Glomerular endothelial cell (primary cell): Measurements from ENCODE around the gene RPP38. TPM values are rescaled to one million over a fixed set of nuclear protein-coding genes. Genes with fewer than 3 reads are reported as not detected.

ENCODE experiments used
- DNase-seq: peaks from one replicate; pipeline ENCODE4 v3.0.0-alpha.2; 2011; ENCODE audit warnings: low read depth, low spot score; ENCODE audit errors: extremely low read depth
- total RNA-seq: library from RNA; depleted of rRNA; stranded (reverse); fragments of >200 nt; gene quantifications from 2 replicates; pipeline ENCODE4 v1.2.3, GENCODE V29; 2015

The RPP38 gene, protein sequence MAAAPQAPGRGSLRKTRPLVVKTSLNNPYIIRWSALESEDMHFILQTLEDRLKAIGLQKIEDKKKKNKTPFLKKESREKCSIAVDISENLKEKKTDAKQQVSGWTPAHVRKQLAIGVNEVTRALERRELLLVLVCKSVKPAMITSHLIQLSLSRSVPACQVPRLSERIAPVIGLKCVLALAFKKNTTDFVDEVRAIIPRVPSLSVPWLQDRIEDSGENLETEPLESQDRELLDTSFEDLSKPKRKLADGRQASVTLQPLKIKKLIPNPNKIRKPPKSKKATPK
- total RNA-seq: 5.7 and 14.9 TPM in 2 replicates

DNA sequence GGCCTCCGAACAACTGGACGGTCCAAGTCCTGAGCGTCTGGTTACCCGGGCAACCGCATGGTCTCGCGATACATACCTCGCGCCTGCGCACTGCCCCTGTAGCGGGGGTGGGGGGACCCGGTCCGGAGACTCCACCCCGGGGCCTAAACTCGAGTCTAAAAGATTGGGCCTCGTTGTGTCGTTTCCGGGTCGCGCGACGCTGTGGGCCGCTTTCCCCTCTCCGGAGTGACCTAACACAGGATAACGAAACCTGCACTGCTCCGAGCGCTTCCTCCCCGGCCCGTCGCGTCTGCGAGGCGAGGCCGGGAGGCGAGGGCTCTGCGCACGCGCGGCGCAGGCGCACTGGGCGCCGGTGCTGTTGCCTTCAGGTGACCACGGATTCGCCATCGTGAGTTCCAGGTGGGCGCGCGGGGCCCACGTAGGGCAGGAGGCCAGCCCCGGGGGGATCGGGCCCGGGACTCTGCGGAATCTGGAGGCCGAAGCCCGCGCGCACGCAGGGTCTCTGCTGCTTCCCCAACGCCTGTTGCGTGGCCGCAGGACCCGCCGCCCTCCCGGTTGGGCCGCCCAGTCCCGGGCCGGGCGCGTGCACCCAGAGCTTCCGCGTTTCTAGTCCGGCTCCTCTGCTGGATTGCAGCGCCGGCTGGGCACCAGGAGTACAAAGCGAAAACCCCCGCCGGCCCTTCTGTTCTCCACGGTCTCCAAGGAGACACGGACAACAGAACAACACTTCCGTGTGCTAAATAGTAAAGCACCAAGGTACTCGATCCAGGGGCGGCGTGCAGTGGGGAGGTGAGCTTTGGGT is at the start of gene RPP38:
TSS of gene RPP38 (plus strand) at position 345 of the 802 bp plus-strand sequence. CDS start 5,960 bp downstream, outside the sequence.
- DNase-seq: peak; percentile 74

DNA sequence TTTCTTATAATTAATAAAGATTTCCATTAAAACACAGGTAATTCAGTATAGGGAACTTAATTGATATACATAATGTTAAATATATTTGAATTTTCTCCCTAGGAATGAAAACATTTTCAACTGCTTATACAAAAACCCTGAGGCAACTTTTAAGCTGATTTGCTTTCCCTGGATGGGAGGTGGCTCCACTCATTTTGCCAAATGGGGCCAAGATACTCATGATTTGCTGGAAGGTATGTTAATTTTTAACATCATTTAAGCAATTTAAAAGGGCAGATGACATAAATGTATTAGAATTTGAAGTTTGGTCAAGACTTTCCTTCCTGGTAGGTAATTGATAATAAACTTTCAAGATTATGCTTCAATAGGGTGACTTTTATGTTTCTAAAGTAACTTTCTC is 47.6 kb upstream of the RPP38 start:
- DNase-seq: no peak

DNA sequence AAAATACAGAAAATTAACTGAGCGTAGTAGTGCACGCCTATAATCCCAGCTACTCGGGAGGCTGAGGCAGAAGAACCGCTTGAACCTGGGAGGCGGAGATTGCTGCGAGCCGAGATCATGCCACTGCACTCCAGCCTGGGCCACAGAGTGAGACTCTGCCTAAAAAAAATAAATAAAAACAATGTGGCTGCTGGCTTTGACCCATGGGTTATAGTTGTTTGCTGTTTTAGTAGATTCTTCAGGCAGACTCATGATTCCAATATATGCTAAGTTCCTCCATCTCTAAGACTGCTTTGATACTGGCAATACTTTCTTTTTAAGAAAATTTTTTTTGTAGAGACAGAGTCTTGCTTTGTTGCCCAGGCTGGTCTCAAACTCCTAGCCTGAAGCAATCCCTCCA is 45.0 kb upstream of the RPP38 start:
- no peak for DNase-seq

GRCh38 chr10:15053061-15053460 is 44.1 kb upstream of the RPP38 start:
- DNase-seq: no peak

DNA sequence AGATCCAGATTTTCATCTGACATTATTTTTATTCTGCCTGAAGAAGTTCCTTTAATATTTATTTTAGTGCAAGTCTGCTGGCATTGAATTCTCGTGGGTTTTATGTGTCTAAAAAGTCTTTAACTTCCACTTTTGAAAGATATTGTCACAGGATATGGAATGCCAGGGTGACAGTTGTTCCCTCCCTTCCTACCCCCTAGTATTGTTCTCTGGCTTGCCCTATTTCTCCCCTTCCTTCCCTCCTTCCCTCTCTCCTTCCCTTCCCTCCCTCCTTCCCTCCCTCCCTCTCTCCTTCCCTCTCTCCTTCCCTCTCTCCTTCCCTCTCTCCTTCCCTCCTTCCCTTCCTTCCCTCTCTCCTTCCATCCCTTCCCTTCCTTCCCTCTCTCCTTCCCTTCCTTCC is 38.5 kb upstream of the RPP38 start:
- DNase-seq: no peak

- no peak for DNase-seq
Measured at GRCh38 chr10:15059914-15060313, 37.2 kb upstream of the RPP38 start.

DNA sequence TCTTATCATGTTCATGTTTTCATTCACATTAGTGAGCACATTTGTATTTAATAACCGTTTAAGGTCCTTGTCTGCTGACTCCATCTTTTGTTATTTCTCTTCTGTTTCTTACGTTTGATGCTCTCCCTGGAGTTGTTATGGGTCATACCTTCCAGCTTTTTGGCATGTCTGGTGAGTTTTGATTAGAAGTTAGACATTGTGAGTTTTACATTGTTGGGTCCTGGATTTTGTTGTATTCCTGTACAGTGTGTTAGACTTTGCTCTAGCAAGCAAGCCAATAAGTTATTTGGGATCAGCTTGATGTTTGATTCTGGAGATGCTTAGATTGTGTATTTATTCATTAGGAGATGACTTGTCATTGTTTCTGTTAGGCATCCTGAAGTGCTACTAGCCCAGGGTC is 36.5 kb upstream of the RPP38 start:
- no peak for DNase-seq

GRCh38 chr10:15067154-15067553 is 30.0 kb upstream of the RPP38 start:
- no peak for DNase-seq

GRCh38 chr10:15068802-15069201 is 28.4 kb upstream of the RPP38 start:
- DNase-seq: no peak

DNA sequence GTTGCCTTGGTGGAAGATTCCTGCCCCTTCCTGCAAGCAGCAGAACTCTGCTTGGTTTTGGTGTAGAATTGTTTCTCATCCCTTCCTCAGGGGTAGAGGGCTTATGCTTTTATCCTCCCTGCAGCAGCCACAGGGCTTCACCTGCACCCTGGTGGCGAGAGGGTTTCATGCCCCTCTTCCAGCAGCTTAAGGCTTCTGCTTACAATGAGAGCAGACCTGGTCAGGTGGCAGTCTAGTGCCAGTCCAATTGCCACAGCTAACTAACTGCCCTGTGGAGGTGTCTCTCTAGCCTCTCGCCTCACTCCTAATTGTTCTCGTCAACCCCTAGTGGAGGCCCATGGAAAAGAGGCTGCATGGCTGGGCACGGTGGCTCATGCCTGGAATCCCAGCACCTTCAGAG is 27.9 kb upstream of the RPP38 start:
- no peak for DNase-seq

- no peak for DNase-seq
Measured at GRCh38 chr10:15072358-15072757, 24.8 kb upstream of the RPP38 start.

- no peak for DNase-seq
Measured at GRCh38 chr10:15075421-15075820, 21.7 kb upstream of the RPP38 start.

- DNase-seq: no peak
Measured at GRCh38 chr10:15083674-15084501, 13.3 kb upstream of the RPP38 start.

DNA sequence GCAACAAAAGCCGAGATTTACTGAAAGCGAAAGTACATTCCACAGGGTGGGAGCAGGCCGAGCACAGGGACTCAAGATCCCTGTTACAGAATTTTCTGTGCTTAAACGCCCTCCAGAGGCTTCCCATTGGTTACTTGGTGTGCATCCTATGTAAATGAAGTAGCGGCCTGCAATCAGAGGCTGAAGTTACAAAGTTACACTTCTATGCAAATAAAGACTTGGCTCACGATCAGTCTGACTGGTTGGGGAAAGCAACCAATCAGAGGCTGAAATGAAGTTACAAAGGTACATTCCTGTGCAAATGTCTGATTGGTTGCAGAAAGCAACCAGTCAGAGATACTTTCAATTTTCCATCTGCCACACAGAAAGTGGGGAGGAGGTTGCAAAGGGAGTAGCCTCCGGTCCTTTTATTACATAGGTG is 12.6 kb upstream of the RPP38 start:
- peak; percentile 94 for DNase-seq

DNA sequence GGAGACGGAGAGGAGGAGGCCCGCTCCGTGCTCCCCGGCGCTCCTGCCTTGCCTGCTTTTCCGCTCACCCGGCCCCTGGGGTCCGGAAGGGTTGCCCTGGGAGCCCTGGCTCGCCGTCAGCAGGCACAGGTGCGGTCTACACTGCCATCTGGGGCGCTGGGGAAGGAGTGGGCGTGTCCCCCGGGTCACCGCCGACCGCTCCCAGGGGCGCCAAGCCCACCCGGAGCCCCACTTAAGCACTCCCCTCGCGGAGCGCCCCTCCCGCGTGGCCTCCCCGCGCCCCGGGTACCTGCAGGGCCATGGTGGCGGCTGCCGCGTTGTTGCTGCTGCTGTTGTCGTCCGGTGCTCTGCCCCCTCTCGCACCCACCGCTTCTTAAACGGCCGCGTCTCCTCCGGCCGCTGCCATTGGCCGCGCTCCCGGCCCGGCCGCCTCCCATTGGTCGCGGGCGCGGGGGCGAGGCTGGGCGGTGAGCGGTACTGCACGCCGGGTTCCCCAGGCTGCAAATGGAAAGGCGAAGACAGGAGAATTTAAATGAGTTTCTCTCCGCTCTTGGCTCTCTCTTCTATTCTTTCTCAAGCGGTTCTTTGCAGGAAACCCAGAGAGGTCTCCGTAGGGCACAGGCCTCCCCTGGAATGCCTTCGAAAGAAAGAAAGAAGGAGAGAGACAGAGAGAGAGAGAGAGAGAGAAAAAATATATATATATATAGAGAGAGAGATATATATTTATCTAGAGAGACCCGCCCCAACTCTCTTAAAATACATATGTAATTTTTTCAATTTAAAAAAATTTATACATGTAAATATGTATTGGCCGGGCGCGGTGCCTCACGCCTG is 8.5 kb upstream of the RPP38 start, which contains the start of gene ACBD7:
TSS of gene ACBD7 (minus strand) at position 349 of the 834 bp plus-strand sequence. CDS start at position 301, 48 bp downstream.
- DNase-seq: no peak

DNA sequence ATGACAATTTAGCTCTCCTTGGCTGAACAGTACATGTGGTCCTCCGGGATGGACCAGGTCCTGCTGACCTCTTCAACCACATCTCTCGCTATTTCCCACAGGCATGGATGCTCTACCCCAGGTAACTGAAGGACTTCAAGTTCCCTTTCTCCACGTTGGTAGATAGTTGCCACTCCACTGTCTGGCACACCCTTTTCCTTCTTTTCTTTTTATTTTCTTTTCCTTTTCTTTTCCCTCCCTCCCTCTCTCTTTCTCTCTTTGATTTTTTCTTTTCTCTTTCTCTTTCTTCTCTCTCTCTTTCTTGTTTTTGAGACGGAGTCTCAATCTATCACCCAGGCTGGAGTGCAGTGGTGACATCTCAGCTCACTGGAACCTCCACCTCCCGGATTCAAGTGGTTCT is 5.7 kb upstream of the RPP38 start:
- DNase-seq: no peak

DNA sequence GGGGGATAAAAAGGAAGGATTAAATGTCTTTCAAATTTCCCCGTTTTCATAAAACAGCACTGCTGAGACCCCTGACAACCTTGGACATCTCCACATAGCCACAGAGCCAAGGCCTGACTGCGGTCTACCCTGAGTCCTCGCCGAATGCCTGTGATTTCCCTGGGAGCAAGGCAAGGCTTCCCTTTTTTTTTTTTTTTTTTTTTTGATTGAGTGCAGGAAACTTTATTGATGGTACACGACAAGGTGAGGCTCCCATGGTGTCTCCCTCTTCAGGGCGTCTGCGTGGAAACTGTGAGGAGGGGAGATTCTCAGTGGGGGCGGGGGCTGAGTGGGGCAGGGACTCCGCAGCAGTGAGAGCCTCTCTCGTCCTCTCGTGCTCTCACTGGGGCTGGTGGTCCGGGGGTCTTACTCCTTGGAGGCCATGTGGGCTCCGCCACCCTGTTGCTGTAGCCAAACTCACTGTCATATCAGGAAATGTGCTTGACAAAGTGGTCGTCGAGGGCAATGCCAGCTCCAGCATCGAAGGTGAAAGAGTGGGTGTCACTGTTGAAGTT is 4.2 kb upstream of the RPP38 start:
- DNase-seq: no peak

DNA sequence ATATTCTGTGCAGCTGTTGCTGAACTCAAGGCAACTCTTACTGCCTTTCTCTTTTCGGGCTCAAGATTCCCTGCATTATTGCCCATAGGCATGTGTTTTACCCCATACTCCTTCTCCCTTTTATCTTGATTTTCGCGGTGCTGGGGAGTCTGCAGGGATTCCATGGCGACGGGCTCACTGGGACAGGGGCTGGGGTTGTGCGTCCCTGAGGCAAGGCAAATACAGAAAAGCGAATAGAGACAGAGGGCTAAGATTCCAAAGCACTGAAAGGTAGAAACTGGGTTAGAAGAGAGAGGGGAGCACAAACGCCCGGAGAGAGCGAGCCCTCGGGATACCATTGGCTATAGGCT is 519 bp upstream of the RPP38 start:
- DNase-seq: no peak

DNA sequence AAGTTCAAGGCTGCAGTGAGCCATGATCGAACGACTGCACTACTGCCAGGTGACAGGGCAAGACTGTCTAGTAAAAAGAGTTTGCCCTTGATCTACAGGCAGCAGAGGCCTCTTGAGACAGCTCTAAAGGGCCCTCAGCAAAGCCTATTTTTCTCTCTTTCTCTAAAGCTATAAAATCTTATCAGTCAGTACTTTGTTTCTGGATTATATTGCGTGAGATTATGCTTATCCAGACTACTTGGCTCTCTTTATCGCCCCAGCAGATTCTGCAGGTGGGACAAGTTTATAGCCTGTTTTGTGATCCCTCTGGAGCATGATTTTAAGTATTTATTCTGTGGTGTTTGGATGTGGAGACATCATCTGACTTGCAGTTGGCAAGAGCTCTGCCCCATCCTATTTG is 2.7 kb downstream of the RPP38 start:
- DNase-seq: no peak

- no peak for DNase-seq
Measured at GRCh38 chr10:15103513-15103912, 6.4 kb downstream of the RPP38 start.
